ENCODE data around the gene RNF40. TPM values are rescaled to one million over a fixed set of nuclear protein-coding genes. Genes with fewer than 3 reads are reported as not detected.

RNF40 gene
- total RNA-seq, 2 experiments from 2014 or later: 63.2 to 68.1 TPM

DNA sequence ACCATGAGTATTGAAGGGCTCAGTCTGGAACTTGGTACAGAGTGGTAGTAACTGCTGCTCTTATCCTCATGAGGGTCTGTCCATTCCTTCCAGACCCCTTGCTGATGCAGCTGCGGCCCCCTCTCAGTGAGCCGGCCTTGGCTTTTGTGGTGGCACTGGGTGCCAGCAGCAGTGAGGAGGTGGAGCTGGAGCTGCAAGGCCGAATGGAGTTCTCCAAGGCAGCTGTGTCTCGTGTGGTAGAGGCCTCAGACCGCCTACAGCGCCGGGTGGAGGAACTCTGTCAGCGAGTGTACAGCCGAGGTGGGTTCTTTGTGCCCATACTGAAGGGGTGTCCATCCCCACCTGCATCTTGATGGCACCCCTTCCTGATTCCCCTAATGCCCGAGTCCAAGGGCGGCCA, 2.0 kb downstream of the RNF40 start:
- Mint-ChIP-seq H3K27me3 (no peaks in the 10 kb centered on the region), H3K4me1 (ENCODE audit: low read depth) (peaks cover 24% of the 10 kb centered on the region), H3K27ac (no peak overlapping the region), H3K4me3 (peak overlapping the region; percentile 93), H3K9me3 (no peaks in the 10 kb centered on the region), H3K36me3 (ENCODE audit: low read depth) (peaks cover 46% of the 10 kb centered on the region)
- CTCF ChIA-PET: interaction anchor here (2.1 kb wide), 1 partner anchor 50 kb away, joined by 7 read pairs; no protein-coding TSS in a partner anchor
- DNase-seq (no peak), ATAC-seq (no peak)
- no peak for TF ChIP-seq CTCF (IDR thresholded peaks at IDR 0.05)
- POLR2A ChIA-PET: interaction anchor here (0.6 to 4.5 kb wide), 6 partner anchors 10 to 810 kb away, joined by 3 to 23 read pairs (median 3); no protein-coding TSS in a partner anchor
- intact Hi-C loops (cut with micrococcal nuclease): loop anchor here (10.0 kb wide), 1 partner anchor 49 kb away; no protein-coding TSS in a partner anchor

DNA sequence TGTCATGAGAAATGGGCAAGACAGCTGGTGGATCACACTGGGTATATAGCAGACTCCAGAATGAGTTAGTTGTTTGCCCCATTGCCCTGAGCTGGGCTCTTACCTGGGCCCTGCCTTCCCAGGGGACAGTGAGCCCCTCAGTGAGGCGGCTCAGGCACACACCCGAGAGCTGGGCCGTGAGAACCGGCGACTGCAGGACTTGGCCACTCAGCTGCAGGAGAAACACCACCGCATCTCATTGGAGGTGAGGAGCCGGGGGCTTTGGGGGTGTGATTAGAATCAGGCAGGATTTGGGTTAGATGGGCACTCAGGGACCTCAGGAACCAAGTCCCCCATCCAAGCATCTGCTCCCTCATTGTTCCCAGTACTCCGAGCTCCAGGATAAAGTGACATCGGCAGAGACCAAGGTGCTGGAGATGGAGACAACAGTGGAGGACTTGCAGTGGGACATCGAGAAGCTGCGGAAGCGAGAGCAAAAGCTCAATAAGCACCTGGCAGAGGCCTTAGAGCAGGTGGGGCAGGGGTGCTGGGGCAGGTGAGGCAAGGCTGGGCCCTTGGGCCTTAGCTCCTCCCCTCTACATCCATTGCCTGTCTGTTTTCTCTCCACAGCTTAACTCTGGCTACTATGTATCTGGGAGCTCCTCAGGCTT, 2.8 kb downstream of the RNF40 start:
- TF ChIP-seq CTCF (IDR thresholded peaks at IDR 0.05): no peak
- POLR2A ChIA-PET: interaction anchor here (0.6 to 4.5 kb wide), 7 partner anchors 9 to 387 kb away, joined by 3 to 23 read pairs (median 3); no protein-coding TSS in a partner anchor
- Mint-ChIP-seq H3K4me1 (ENCODE audit: low read depth) (peaks cover 24% of the 10 kb centered on the region), H3K27ac (no peak overlapping the region), H3K4me3 (no peak overlapping the region), H3K9me3 (no peaks in the 10 kb centered on the region), H3K36me3 (ENCODE audit: low read depth) (peaks cover 47% of the 10 kb centered on the region), H3K27me3 (no peaks in the 10 kb centered on the region)
- intact Hi-C loops (cut with micrococcal nuclease): loop anchor here (10.0 kb wide), 1 partner anchor 50 kb away; no protein-coding TSS in a partner anchor
- CTCF ChIA-PET: interaction anchor here (0.9 to 1.2 kb wide), 3 partner anchors 17 to 137 kb away, joined by 3 read pairs; partner anchors contain the start of gene PHKG2
- DNase-seq (no peak), ATAC-seq (no peak)

GRCh38 chr16:30766206-30766932, 4.2 kb downstream of the RNF40 start:
- H3K4me1 Mint-ChIP-seq (ENCODE audit: low read depth): peaks cover 14% of the 10 kb centered on the region
- H3K36me3 Mint-ChIP-seq (ENCODE audit: low read depth): peaks cover 49% of the 10 kb centered on the region
- TF ChIP-seq CTCF (IDR thresholded peaks at IDR 0.05): no peak
- intact Hi-C loops (cut with micrococcal nuclease): loop anchor here (10.0 kb wide), 1 partner anchor 52 kb away; no protein-coding TSS in a partner anchor
- no peaks in the 10 kb centered on the region for H3K9me3 Mint-ChIP-seq
- CTCF ChIA-PET: no interaction called here
- ATAC-seq (no peak), DNase-seq (no peak)
- no peak overlapping the region for H3K27ac Mint-ChIP-seq
- H3K27me3 Mint-ChIP-seq: no peaks in the 10 kb centered on the region
- no peak overlapping the region for H3K4me3 Mint-ChIP-seq
- POLR2A ChIA-PET: interaction anchor here (0.5 to 4.5 kb wide), 3 partner anchors 8 to 107 kb away, joined by 3 to 23 read pairs (median 7); no protein-coding TSS in a partner anchor

- Mint-ChIP-seq H3K27ac (peak overlapping the region; percentile 57), H3K4me1 (ENCODE audit: low read depth) (peaks cover 14% of the 10 kb centered on the region), H3K9me3 (no peaks in the 10 kb centered on the region), H3K36me3 (ENCODE audit: low read depth) (peaks cover 49% of the 10 kb centered on the region), H3K4me3 (no peak overlapping the region), H3K27me3 (no peaks in the 10 kb centered on the region)
- no peak for DNase-seq
- intact Hi-C loops (cut with micrococcal nuclease): loop anchor here (10.0 kb wide), 1 partner anchor 52 kb away; no protein-coding TSS in a partner anchor
- no peak for TF ChIP-seq CTCF (IDR thresholded peaks at IDR 0.05)
- ATAC-seq: no peak
- ChIA-PET POLR2A (interaction anchor here (0.5 kb wide), 1 partner anchor 107 kb away, joined by 3 read pairs; no protein-coding TSS in a partner anchor), CTCF (no interaction called here)
Observed at GRCh38 chr16:30766933-30767284, 4.8 kb downstream of the RNF40 start.
